ENCODE measurements around the gene FLCN.
A peak's percentile ranks its signal among the peaks of the same experiment; 100 is the strongest.
"Not testable (repeated sequence)": the region's sequence is repeated elsewhere in the genome, so short reads cannot be mapped to it uniquely, and the experiment has no call there.

Gene FLCN

GRCh38 chr17:17206124-17206912 lies 30.6 kb downstream of the FLCN start, which contains the start of gene PLD6:
Gene PLD6, minus strand, starts transcription at chr17:17206333. Its CDS starts 47 bp downstream, at chr17:17206286.
- DNase-seq = peak; percentile 29

- peak; percentile 34 for DNase-seq
These were observed 31.4 kb downstream of the FLCN start for GRCh38 chr17:17205368-17206123.

- DNase-seq = no peak
These were observed 32.2 kb downstream of the FLCN start for GRCh38 chr17:17204635-17205231.

GRCh38 chr17:17204041-17204591 lies 32.9 kb downstream of the FLCN start:
- DNase-seq = no peak

- DNase-seq = no peak
These were observed 33.7 kb downstream of the FLCN start for GRCh38 chr17:17203173-17203730.

- no peak for DNase-seq
These were observed 35.1 kb downstream of the FLCN start for GRCh38 chr17:17201907-17202306.

GRCh38 chr17:17201271-17201670 lies 35.7 kb downstream of the FLCN start:
- DNase-seq = no peak

- no peak for DNase-seq
These were observed 36.1 kb downstream of the FLCN start for GRCh38 chr17:17200831-17201230.

- DNase-seq = no peak
These were observed 36.7 kb downstream of the FLCN start for GRCh38 chr17:17200311-17200710.

- no peak for DNase-seq
These were observed 38.7 kb downstream of the FLCN start for GRCh38 chr17:17198281-17198680.

GRCh38 chr17:17196776-17197175 lies 40.2 kb downstream of the FLCN start:
- DNase-seq = no peak

GRCh38 chr17:17195466-17195865 lies 41.5 kb downstream of the FLCN start:
- not testable (repeated sequence) for DNase-seq

GRCh38 chr17:17191961-17192381 lies 45.0 kb downstream of the FLCN start:
- DNase-seq = no peak

GRCh38 chr17:17191346-17191792 lies 45.6 kb downstream of the FLCN start:
- peak; percentile 87 for DNase-seq

GRCh38 chr17:17190188-17190587 lies 46.8 kb downstream of the FLCN start:
- no peak for DNase-seq

- no peak for DNase-seq
These were observed 47.4 kb downstream of the FLCN start for GRCh38 chr17:17189559-17189958.

GRCh38 chr17:17188586-17188985 lies 48.4 kb downstream of the FLCN start:
- no peak for DNase-seq

- no peak for DNase-seq
These were observed 50.1 kb downstream of the FLCN start for GRCh38 chr17:17186551-17187505.

- DNase-seq = no peak
These were observed 50.9 kb downstream of the FLCN start for GRCh38 chr17:17186051-17186450.

GRCh38 chr17:17184985-17185757 lies 51.8 kb downstream of the FLCN start:
- not testable (repeated sequence) for DNase-seq

GRCh38 chr17:17183744-17184143 lies 53.2 kb downstream of the FLCN start:
- DNase-seq = no peak

Measured in HCEC 1CT (cell line).